Esophagus muscularis mucosa (tissue), 4 donors: ENCODE measurements around the gene TESK1.

Experiments
- EP300 ChIP-seq: sonication (generic); formaldehyde crosslinking; IDR thresholded peaks from one replicate; pipeline ENCODE4 v1.6.1; 2017; ENCODE audit warnings: antibody characterized with exemption
- POLR2A ChIP-seq: fragments of 450-650 bp; IDR thresholded peaks from one replicate; pipeline ENCODE4 v1.6.1; 2017; ENCODE audit warnings: antibody characterized with exemption, moderate library complexity, mild to moderate bottlenecking, low read depth
- POLR2AphosphoS5 ChIP-seq, 2 donors: sonication (generic); formaldehyde crosslinking; IDR thresholded peaks; one replicate each; pipeline ENCODE4 v1.6.1; 2017; ENCODE audit warnings: antibody characterized with exemption in 2 of 2
- TF ChIP-seq, protein P1 (sequence below), 3 experiments: fragments of 200-600 bp in 2 of 3; fragments of 450-650 bp in 1 of 3; sonication (generic) in 2 of 3; IDR thresholded peaks; one replicate each; pipeline ENCODE4 v1.5.1; 2017 to 2019; ENCODE audit warnings: antibody characterized with exemption in 3 of 3, mild to moderate bottlenecking in 2 of 3, moderate library complexity in 1 of 3

DNA sequence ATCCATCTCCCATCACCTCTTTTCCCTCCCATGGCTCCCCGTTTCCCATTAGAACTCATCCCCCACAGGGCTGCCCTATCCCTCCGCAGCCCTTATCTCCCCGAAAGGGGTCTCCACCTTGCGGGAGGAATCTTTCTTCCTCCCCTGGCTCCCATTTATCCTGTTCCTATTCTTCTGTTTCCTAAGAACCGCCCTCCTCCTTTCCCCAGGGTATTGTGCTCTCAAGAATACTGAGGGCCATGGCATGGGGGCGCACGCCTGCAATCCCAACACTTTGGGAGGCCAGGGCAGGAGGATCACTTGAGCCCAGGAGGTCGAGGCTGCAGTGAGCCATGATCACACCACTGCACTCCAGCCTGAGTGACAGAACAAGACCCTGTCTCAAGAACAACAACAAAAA is 12.5 kb downstream of the TESK1 start:
- TF ChIP-seq, protein P1, sequence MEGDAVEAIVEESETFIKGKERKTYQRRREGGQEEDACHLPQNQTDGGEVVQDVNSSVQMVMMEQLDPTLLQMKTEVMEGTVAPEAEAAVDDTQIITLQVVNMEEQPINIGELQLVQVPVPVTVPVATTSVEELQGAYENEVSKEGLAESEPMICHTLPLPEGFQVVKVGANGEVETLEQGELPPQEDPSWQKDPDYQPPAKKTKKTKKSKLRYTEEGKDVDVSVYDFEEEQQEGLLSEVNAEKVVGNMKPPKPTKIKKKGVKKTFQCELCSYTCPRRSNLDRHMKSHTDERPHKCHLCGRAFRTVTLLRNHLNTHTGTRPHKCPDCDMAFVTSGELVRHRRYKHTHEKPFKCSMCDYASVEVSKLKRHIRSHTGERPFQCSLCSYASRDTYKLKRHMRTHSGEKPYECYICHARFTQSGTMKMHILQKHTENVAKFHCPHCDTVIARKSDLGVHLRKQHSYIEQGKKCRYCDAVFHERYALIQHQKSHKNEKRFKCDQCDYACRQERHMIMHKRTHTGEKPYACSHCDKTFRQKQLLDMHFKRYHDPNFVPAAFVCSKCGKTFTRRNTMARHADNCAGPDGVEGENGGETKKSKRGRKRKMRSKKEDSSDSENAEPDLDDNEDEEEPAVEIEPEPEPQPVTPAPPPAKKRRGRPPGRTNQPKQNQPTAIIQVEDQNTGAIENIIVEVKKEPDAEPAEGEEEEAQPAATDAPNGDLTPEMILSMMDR (IDR thresholded peaks at IDR 0.05), result no peak
- TF ChIP-seq POLR2A (no peak), EP300 (no peak), POLR2AphosphoS5 (IDR thresholded peaks at IDR 0.05) (no peak)
